ENCODE results near the gene NHS. TPM values are rescaled to one million over a fixed set of nuclear protein-coding genes. Genes with fewer than 3 reads are reported as not detected.

The NHS gene
- total and polyA plus RNA-seq, 9 donors, result 1.2 to 3.0 (median 1.8) TPM

GRCh38 chrX:17689971-17690409, 315.0 kb downstream of the NHS start:
- H3K27ac ChIP-seq (ENCODE audit: low read length), result no peak overlapping the region
- H3K27me3 ChIP-seq (ENCODE audit: control insufficient read depth, insufficient read depth, low read length), result peaks cover 25% of the 10 kb centered on the region
- no peaks in the 10 kb centered on the region for H3K36me3 ChIP-seq (ENCODE audit: control insufficient read depth, insufficient read depth, low read length)
- no peaks in the 10 kb centered on the region for H3K9me3 ChIP-seq (replicated peaks; ENCODE audit: control insufficient read depth, low read depth, low read length)
- no peaks in the 10 kb centered on the region for H3K4me1 ChIP-seq (ENCODE audit: control insufficient read depth, insufficient read depth, low read length)
- no CpG with 5 or more reads among the region's 4 CpGs for WGBS (ENCODE audit: insufficient coverage)
- peak; percentile 86 for DNase-seq
- no peak overlapping the region for H3K4me3 ChIP-seq (ENCODE audit: low read length)

DNA sequence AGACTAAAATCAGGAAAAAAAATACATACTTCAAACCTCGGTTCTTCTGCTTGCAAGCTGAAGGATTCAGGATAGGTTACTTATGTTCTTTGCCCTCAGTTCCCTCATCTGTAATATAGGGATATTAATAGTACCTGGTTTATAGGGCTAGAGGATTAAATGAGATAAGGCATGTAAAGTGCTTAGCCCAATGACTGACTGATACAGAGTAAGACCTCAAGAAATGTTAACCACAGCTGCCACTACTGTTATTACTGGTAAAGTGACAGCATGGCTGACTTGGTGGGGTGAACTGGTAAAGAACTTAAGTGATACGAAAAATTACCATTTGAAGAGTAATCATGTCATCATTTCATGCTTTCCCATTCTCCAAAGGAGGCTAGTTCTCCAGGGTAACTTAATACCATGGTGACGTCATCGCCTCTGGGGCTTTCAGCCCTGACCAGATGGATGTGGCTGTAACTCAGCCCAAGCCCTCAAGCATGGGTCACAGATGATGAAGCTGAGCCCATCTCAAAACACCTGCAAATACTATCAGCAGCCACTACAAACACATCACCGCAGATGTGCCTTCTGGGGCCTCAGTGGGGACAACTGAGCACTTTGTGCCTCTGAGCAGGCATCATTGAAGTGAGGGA, 317.8 kb downstream of the NHS start:
- peaks cover 15% of the 10 kb centered on the region for H3K27me3 ChIP-seq (ENCODE audit: control insufficient read depth, insufficient read depth, low read length)
- peak; percentile 16 for DNase-seq
- 30% methylated on average over 3 of the region's 5 CpGs for WGBS (ENCODE audit: insufficient coverage)
- H3K9me3 ChIP-seq (replicated peaks; ENCODE audit: control insufficient read depth, low read depth, low read length), result no peaks in the 10 kb centered on the region
- H3K4me3 ChIP-seq (ENCODE audit: low read length), result no peak overlapping the region
- no peaks in the 10 kb centered on the region for H3K36me3 ChIP-seq (ENCODE audit: control insufficient read depth, insufficient read depth, low read length)
- no peak overlapping the region for H3K27ac ChIP-seq (ENCODE audit: low read length)
- H3K4me1 ChIP-seq (ENCODE audit: control insufficient read depth, insufficient read depth, low read length), result no peaks in the 10 kb centered on the region

DNA sequence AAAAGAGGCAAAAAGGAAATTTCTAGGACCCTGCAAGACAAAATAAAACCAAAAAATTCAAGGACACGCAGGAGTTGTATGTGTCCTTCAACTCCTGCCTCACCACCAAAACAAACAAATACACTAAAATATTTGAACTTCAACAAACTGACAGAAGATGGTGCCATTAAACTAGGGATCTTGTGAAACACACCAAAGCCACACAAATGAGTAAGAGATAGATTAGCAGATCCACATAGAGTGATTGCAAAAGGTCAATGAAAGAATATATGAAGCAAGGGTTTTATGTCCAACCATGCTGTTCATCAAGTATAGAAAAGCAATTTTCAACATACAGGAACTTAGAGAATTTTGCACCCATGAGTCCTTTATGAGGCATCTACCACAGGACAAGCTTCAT, 322.2 kb downstream of the NHS start:
- H3K4me1 ChIP-seq (ENCODE audit: control insufficient read depth, insufficient read depth, low read length), result no peaks in the 10 kb centered on the region

GRCh38 chrX:17700976-17701375, 326.0 kb downstream of the NHS start:
- Histone ChIP-seq H3K4me3 (ENCODE audit: low read length) (no peak overlapping the region), H3K27me3 (ENCODE audit: control insufficient read depth, insufficient read depth, low read length) (peaks cover 17% of the 10 kb centered on the region), H3K36me3 (ENCODE audit: control insufficient read depth, insufficient read depth, low read length) (no peaks in the 10 kb centered on the region), H3K27ac (ENCODE audit: low read length) (no peak overlapping the region), H3K4me1 (ENCODE audit: control insufficient read depth, insufficient read depth, low read length) (no peaks in the 10 kb centered on the region), H3K9me3 (replicated peaks; ENCODE audit: control insufficient read depth, low read depth, low read length) (no peaks in the 10 kb centered on the region)
- DNase-seq, result no peak
- WGBS (ENCODE audit: insufficient coverage), result no CpG with 5 or more reads among the region's 1 CpG

More for the DNA sequence above, 322.2 kb downstream of the NHS start:
- no peak overlapping the region for H3K27ac ChIP-seq (ENCODE audit: low read length)
- H3K36me3 ChIP-seq (ENCODE audit: control insufficient read depth, insufficient read depth, low read length), result no peaks in the 10 kb centered on the region
- H3K27me3 ChIP-seq (ENCODE audit: control insufficient read depth, insufficient read depth, low read length), result peaks cover 6% of the 10 kb centered on the region
- H3K4me3 ChIP-seq (ENCODE audit: low read length), result no peak overlapping the region
- DNase-seq, result no peak
- no CpG with 5 or more reads among the region's 1 CpG for WGBS (ENCODE audit: insufficient coverage)
- no peaks in the 10 kb centered on the region for H3K9me3 ChIP-seq (replicated peaks; ENCODE audit: control insufficient read depth, low read depth, low read length)

- H3K27ac ChIP-seq (ENCODE audit: low read length), result no peak overlapping the region
- H3K9me3 ChIP-seq (replicated peaks; ENCODE audit: control insufficient read depth, low read depth, low read length), result no peaks in the 10 kb centered on the region
- no peaks in the 10 kb centered on the region for H3K4me1 ChIP-seq (ENCODE audit: control insufficient read depth, insufficient read depth, low read length)
- no peak overlapping the region for H3K4me3 ChIP-seq (ENCODE audit: low read length)
- H3K27me3 ChIP-seq (ENCODE audit: control insufficient read depth, insufficient read depth, low read length), result peaks cover 23% of the 10 kb centered on the region
- H3K36me3 ChIP-seq (ENCODE audit: control insufficient read depth, insufficient read depth, low read length), result no peaks in the 10 kb centered on the region
- no peak for DNase-seq
- 83% methylated on average over 2 of the region's 2 CpGs for WGBS (ENCODE audit: insufficient coverage)
Measured at GRCh38 chrX:17703201-17703600, 328.2 kb downstream of the NHS start.

GRCh38 chrX:17705211-17705610, 330.2 kb downstream of the NHS start:
- WGBS (ENCODE audit: insufficient coverage), result no CpG with 5 or more reads among the region's 2 CpGs
- no peak for DNase-seq
- H3K4me1 ChIP-seq (ENCODE audit: control insufficient read depth, insufficient read depth, low read length), result no peaks in the 10 kb centered on the region

GRCh38 chrX:17706676-17707075, 331.7 kb downstream of the NHS start:
- no peak for DNase-seq
- WGBS (ENCODE audit: insufficient coverage), result 88% methylated on average over 3 of the region's 4 CpGs
- Histone ChIP-seq H3K4me3 (ENCODE audit: low read length) (no peak overlapping the region), H3K36me3 (ENCODE audit: control insufficient read depth, insufficient read depth, low read length) (no peaks in the 10 kb centered on the region), H3K4me1 (ENCODE audit: control insufficient read depth, insufficient read depth, low read length) (no peaks in the 10 kb centered on the region), H3K9me3 (replicated peaks; ENCODE audit: control insufficient read depth, low read depth, low read length) (no peaks in the 10 kb centered on the region), H3K27me3 (ENCODE audit: control insufficient read depth, insufficient read depth, low read length) (peaks cover 32% of the 10 kb centered on the region), H3K27ac (ENCODE audit: low read length) (no peak overlapping the region)

More at GRCh38 chrX:17705211-17705610, 330.2 kb downstream of the NHS start:
- H3K36me3 ChIP-seq (ENCODE audit: control insufficient read depth, insufficient read depth, low read length), result no peaks in the 10 kb centered on the region
- H3K4me3 ChIP-seq (ENCODE audit: low read length), result no peak overlapping the region
- H3K9me3 ChIP-seq (replicated peaks; ENCODE audit: control insufficient read depth, low read depth, low read length), result no peaks in the 10 kb centered on the region
- H3K27me3 ChIP-seq (ENCODE audit: control insufficient read depth, insufficient read depth, low read length), result peaks cover 30% of the 10 kb centered on the region
- no peak overlapping the region for H3K27ac ChIP-seq (ENCODE audit: low read length)

DNA sequence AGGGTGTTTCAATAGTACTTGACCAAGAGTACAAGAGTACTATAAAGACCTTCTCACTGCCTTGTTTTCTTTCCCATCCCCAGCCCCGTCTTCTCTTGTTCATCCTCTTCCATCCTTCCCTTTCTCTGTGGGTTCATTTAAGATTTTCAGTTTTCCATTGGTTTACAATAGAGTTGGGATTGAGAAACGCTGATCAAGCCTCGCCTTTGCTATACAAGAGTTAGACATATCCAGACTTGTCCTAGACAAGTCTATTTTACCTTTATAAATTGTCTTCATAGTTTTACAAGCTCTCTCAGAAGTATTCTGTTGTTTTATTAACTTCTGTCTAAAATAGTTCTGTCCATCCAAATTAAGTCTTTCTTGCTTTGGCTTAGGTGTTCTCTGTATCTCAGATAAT, 332.7 kb downstream of the NHS start:
- DNase-seq, result no peak
- Histone ChIP-seq H3K36me3 (ENCODE audit: control insufficient read depth, insufficient read depth, low read length) (no peaks in the 10 kb centered on the region), H3K27me3 (ENCODE audit: control insufficient read depth, insufficient read depth, low read length) (peaks cover 34% of the 10 kb centered on the region), H3K9me3 (replicated peaks; ENCODE audit: control insufficient read depth, low read depth, low read length) (no peaks in the 10 kb centered on the region), H3K27ac (ENCODE audit: low read length) (no peak overlapping the region), H3K4me1 (ENCODE audit: control insufficient read depth, insufficient read depth, low read length) (no peaks in the 10 kb centered on the region), H3K4me3 (ENCODE audit: low read length) (no peak overlapping the region)
- WGBS (ENCODE audit: insufficient coverage), result no CpG with 5 or more reads among the region's 3 CpGs

DNA sequence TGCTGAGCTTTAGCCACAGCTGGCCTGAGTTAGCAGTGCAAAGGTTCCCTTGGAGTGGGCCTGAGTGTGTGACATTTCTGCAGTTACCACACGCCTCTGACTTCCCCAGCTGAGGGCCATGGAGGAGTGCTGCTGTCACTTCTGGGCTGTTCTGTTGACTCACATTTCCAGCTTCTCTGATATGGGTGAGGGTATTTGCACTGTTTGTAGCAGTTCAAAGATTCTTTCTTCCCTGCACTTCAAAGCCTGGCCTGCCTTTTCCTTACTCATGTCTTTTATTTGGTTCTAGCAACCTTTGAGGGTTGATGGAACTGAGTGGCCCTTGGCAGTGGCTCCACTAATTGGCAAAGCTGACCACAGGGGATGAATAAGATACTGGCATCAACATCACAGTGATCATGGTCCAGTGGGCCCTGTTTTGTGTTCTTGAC, 335.9 kb downstream of the NHS start:
- Histone ChIP-seq H3K27me3 (ENCODE audit: control insufficient read depth, insufficient read depth, low read length) (peaks cover 22% of the 10 kb centered on the region), H3K36me3 (ENCODE audit: control insufficient read depth, insufficient read depth, low read length) (no peaks in the 10 kb centered on the region), H3K9me3 (replicated peaks; ENCODE audit: control insufficient read depth, low read depth, low read length) (no peaks in the 10 kb centered on the region), H3K27ac (ENCODE audit: low read length) (no peak overlapping the region), H3K4me1 (ENCODE audit: control insufficient read depth, insufficient read depth, low read length) (no peaks in the 10 kb centered on the region), H3K4me3 (ENCODE audit: low read length) (no peak overlapping the region)
- DNase-seq, result peak; percentile 13
- no CpG with 5 or more reads among the region's 1 CpG for WGBS (ENCODE audit: insufficient coverage)

GRCh38 chrX:17713288-17713687, 338.3 kb downstream of the NHS start:
- H3K4me1 ChIP-seq (ENCODE audit: control insufficient read depth, insufficient read depth, low read length), result no peaks in the 10 kb centered on the region
- H3K27ac ChIP-seq (ENCODE audit: low read length), result no peak overlapping the region
- no peak overlapping the region for H3K4me3 ChIP-seq (ENCODE audit: low read length)
- no peak for DNase-seq
- H3K9me3 ChIP-seq (replicated peaks; ENCODE audit: control insufficient read depth, low read depth, low read length), result no peaks in the 10 kb centered on the region
- H3K27me3 ChIP-seq (ENCODE audit: control insufficient read depth, insufficient read depth, low read length), result peaks cover 17% of the 10 kb centered on the region
- WGBS (ENCODE audit: insufficient coverage), result no CpG with 5 or more reads among the region's 2 CpGs
- no peaks in the 10 kb centered on the region for H3K36me3 ChIP-seq (ENCODE audit: control insufficient read depth, insufficient read depth, low read length)

Data from muscle of leg (tissue), 11 donors.